SK-N-SH (cell line): ENCODE measurements around the gene TAF5. TPM values are rescaled to one million over a fixed set of nuclear protein-coding genes. Genes with fewer than 3 reads are reported as not detected.

ENCODE experiments used
- CTCF ChIA-PET: fragments of 300-600, 350-600 bp; formaldehyde crosslinking; extraction: SDS; loops from one replicate; lab custom pipeline; 2021; lab: Yijun Ruan, JAX
- POLR2A ChIA-PET: fragments of 350-600 bp; sonication (Branson Sonifier 250); formaldehyde crosslinking; extraction: SDS; loops from one replicate; lab custom pipeline; 2020; ENCODE audit warnings: antibody characterized with exemption, inconsistent platforms; lab: Yijun Ruan, JAX
- DNase-seq: peaks from one replicate; pipeline ENCODE4 v3.0.0; 2012
- H2AFZ ChIP-seq: fragments of 200-600 bp; sonication (generic); 2 replicates; pipeline ENCODE4 v1.8.1; 2016; ENCODE audit warnings: antibody characterized with exemption, mild to moderate bottlenecking, low read depth
- H3F3A ChIP-seq: fragments of 200-600 bp; sonication (generic); replicated peaks from 2 replicates; pipeline ENCODE3; 2016; ENCODE audit warnings: antibody characterized with exemption, mild to moderate bottlenecking; ENCODE audit not compliant: insufficient read depth
- H3K27ac ChIP-seq, 2 experiments: fragments of 200-500 bp in 1 of 2; fragments of 200-600 bp in 1 of 2; sonication (Bioruptor generic) in 1 of 2; sonication (generic), shearing (Covaris generic) in 1 of 2; 2 replicates each; pipeline versions ENCODE4 v1.5.1 to v1.6.1; 2014 to 2016; ENCODE audit warnings: low read depth in 2 of 2, inconsistent platforms in 1 of 2, low read length in 1 of 2, mild to moderate bottlenecking in 1 of 2, mixed read lengths in 1 of 2
- H3K27me3 ChIP-seq: fragments of 200-600 bp; sonication (generic), shearing (Covaris generic); 2 replicates; pipeline ENCODE4 v1.6.1; 2016; ENCODE audit warnings: mixed run types; ENCODE audit not compliant: insufficient read depth
- H3K36me3 ChIP-seq, 2 experiments: fragments of 200-500 bp in 1 of 2; fragments of 200-600 bp in 1 of 2; sonication (Bioruptor generic) in 1 of 2; sonication (generic) in 1 of 2; replicated peaks in 1 of 2; 2 replicates each; pipeline versions ENCODE3 to v1.5.1; 2014 to 2016; ENCODE audit warnings: low read length in 1 of 2, mild to moderate bottlenecking in 1 of 2; ENCODE audit not compliant: insufficient read depth in 2 of 2, control insufficient read depth in 1 of 2
- H3K4me1 ChIP-seq, 2 experiments: fragments of 200-500 bp in 1 of 2; fragments of 200-600 bp in 1 of 2; sonication (Bioruptor generic) in 1 of 2; sonication (generic), shearing (Covaris generic) in 1 of 2; 2 replicates each; pipeline versions ENCODE4 v1.5.1 to v1.6.1; 2014 to 2016; ENCODE audit warnings: low read depth in 1 of 2, low read length in 1 of 2, mixed run types in 1 of 2; ENCODE audit not compliant: insufficient read depth in 2 of 2, control insufficient read depth in 1 of 2
- H3K4me2 ChIP-seq: fragments of 200-600 bp; sonication (generic), shearing (Covaris generic); 2 replicates; pipeline ENCODE4 v1.6.1; 2017; ENCODE audit warnings: mixed run types
- H3K4me3 ChIP-seq, 2 experiments: fragments of 200-500 bp in 1 of 2; fragments of 200-600 bp in 1 of 2; sonication (Bioruptor generic) in 1 of 2; sonication (generic), shearing (Covaris generic) in 1 of 2; 2 replicates each; pipeline versions ENCODE4 v1.5.1 to v1.8.1; 2014 to 2016; ENCODE audit warnings: low read depth in 2 of 2, inconsistent platforms in 1 of 2, low read length in 1 of 2, mild to moderate bottlenecking in 1 of 2, mixed read lengths in 1 of 2, moderate library complexity in 1 of 2
- H3K79me2 ChIP-seq: fragments of 200-600 bp; sonication (generic); 2 replicates; pipeline ENCODE4 v1.8.1; 2017; ENCODE audit warnings: mild to moderate bottlenecking; ENCODE audit not compliant: insufficient read depth
- H3K9ac ChIP-seq: fragments of 200-600 bp; sonication (generic); 2 replicates; pipeline ENCODE4 v1.6.1; 2017; ENCODE audit warnings: mixed run types
- H3K9me2 ChIP-seq: fragments of 200-600 bp; sonication (generic); 2 replicates; pipeline ENCODE4 v1.6.1; 2017; ENCODE audit warnings: mixed run types
- H3K9me3 ChIP-seq: fragments of 200-600 bp; sonication (generic); 2 replicates; pipeline ENCODE4 v1.6.1; 2017; ENCODE audit warnings: mixed run types, mild to moderate bottlenecking, moderate library complexity
- H4K20me1 ChIP-seq: fragments of 200-600 bp; sonication (generic); 2 replicates; pipeline ENCODE4 v1.6.1; 2017; ENCODE audit warnings: mild to moderate bottlenecking, mixed run types; ENCODE audit not compliant: insufficient read depth
- EP300 ChIP-seq, 2 experiments: IDR thresholded peaks; 2 replicates each; pipeline versions ENCODE4 v1.4.0 to v1.6.1; 2012; ENCODE audit warnings: borderline replicate concordance in 1 of 2, low read depth in 1 of 2, low read length in 1 of 2
- EZH2phosphoT487 ChIP-seq: fragments of 200-600 bp; sonication (generic); IDR thresholded peaks from 2 replicates; pipeline ENCODE4 v1.6.1; 2017; ENCODE audit warnings: low read depth, mixed run types, mild to moderate bottlenecking, antibody characterized with exemption, moderate library complexity, borderline replicate concordance
- FOSL2 ChIP-seq: IDR thresholded peaks from 2 replicates; pipeline ENCODE4 v1.4.0; 2012; ENCODE audit warnings: low read depth, mild to moderate bottlenecking, moderate library complexity, borderline replicate concordance
- FOXJ3 ChIP-seq: sonication (generic); formaldehyde crosslinking; IDR thresholded peaks from 2 replicates; pipeline ENCODE4 v1.5.1; 2020; ENCODE audit warnings: mild to moderate bottlenecking, missing genetic modification reagents
- GABPA ChIP-seq: IDR thresholded peaks from 2 replicates; pipeline ENCODE4 v1.4.0; 2012; ENCODE audit warnings: low read depth, mild to moderate bottlenecking
- JUND ChIP-seq: IDR thresholded peaks from 2 replicates; pipeline ENCODE4 v1.4.0; 2012
- POLR2AphosphoS5 ChIP-seq: IDR thresholded peaks from 2 replicates; pipeline ENCODE4 v1.6.1; 2012; ENCODE audit warnings: low read depth, low read length
- RXRA ChIP-seq: IDR thresholded peaks from 2 replicates; pipeline ENCODE4 v1.4.0; 2012; ENCODE audit warnings: low read depth, mild to moderate bottlenecking, borderline replicate concordance
- SMC3 ChIP-seq: IDR thresholded peaks from 2 replicates; pipeline ENCODE4 v1.6.1; 2012; ENCODE audit warnings: low read depth, low read length, improper control_type of control experiment
- TEAD4 ChIP-seq: IDR thresholded peaks from 2 replicates; pipeline ENCODE4 v1.4.0; 2012; ENCODE audit warnings: mild to moderate bottlenecking, borderline replicate concordance; ENCODE audit not compliant: insufficient read depth
- YY1 ChIP-seq: IDR thresholded peaks from 2 replicates; pipeline ENCODE4 v1.4.0; 2012; ENCODE audit warnings: low read depth, mild to moderate bottlenecking
- WGBS: methylation state at CpG from one replicate; pipeline ENCODE4 v1.1.6; 2017; ENCODE audit warnings: low lambda C conversion rate; 5-methylcytosine and 5-hydroxymethylcytosine counted together
- polyA plus RNA-seq, 3 experiments: library from polyadenylated mRNA; depleted of rRNA; stranded (reverse); fragments of >200 nt; gene quantifications; 2 replicates each; pipeline ENCODE4 v1.2.3, GENCODE V29; 2012
- TF ChIP-seq, protein P1 (sequence below): fragments of 150-350 bp; IDR thresholded peaks from 2 replicates; pipeline ENCODE4 v1.6.1; 2016; ENCODE audit warnings: mild to moderate bottlenecking, low read depth, low read length
- TF ChIP-seq, protein P2 (sequence below): IDR thresholded peaks from 2 replicates; pipeline ENCODE4 v1.4.0; 2012; ENCODE audit warnings: low read depth
- TF ChIP-seq, protein P3 (sequence below): fragments of 200-600 bp; sonication (generic); IDR thresholded peaks from 2 replicates; pipeline ENCODE4 v1.6.1; 2017; ENCODE audit warnings: antibody characterized with exemption, mild to moderate bottlenecking, moderate library complexity

TAF5 gene
- polyA plus RNA-seq, 1 of the 3 experiments (the other 2 are of a cell fraction) = 1.3 TPM

DNA sequence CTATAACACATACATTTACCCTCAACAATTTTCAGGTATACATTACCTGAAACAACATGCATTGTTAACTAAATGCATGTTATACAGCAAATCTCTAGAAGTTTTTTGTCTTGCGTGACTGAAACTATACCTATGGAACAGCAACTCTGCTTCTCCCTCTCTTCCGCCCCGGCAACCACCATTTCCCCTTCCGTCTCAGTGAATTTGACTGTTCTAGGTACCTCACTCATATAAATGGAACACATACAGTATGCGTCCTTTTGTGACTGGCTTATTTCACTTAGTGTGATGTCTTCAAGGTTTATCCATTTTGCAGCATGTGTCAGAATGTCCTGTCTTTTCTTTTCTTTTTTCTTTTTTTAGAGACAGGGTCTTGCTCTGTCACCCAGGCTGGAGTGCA is 61.9 kb downstream of the TAF5 start (continued):
- TF ChIP-seq TEAD4 = no peak
- no peak for TF ChIP-seq JUND
- no peak for TF ChIP-seq POLR2AphosphoS5
- no peak for TF ChIP-seq SMC3

DNA sequence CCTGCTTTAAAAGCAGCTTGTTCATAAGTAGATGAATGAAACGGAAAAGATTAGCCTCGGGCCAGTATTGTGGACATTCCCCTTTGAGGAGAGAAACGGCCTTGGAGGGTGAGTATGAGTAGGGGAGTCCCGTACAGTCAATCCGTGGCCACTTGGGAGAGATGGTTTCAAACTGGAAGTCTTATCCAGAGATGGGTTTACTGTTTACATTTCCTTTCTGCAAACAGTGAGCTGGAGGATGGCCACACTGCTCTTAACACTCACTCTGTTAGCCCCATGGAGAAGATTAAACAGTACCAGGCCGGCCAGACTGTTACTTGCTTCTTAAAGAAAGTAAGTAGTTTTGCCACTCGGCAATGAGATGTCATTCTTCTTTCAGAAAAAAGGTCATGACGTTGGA is 64.1 kb downstream of the TAF5 start:
- DNase-seq = no peak
- TF ChIP-seq, protein P1, sequence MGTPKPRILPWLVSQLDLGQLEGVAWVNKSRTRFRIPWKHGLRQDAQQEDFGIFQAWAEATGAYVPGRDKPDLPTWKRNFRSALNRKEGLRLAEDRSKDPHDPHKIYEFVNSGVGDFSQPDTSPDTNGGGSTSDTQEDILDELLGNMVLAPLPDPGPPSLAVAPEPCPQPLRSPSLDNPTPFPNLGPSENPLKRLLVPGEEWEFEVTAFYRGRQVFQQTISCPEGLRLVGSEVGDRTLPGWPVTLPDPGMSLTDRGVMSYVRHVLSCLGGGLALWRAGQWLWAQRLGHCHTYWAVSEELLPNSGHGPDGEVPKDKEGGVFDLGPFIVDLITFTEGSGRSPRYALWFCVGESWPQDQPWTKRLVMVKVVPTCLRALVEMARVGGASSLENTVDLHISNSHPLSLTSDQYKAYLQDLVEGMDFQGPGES = no peak
- TF ChIP-seq EP300 (IDR thresholded peaks at IDR 0.05; ENCODE audit: borderline replicate concordance in 1 of 2, low read depth in 1 of 2, low read length in 1 of 2) = no peak
- TF ChIP-seq FOSL2 = no peak
- no peak for TF ChIP-seq EZH2phosphoT487
- TF ChIP-seq GABPA = no peak
- TF ChIP-seq, protein P2, sequence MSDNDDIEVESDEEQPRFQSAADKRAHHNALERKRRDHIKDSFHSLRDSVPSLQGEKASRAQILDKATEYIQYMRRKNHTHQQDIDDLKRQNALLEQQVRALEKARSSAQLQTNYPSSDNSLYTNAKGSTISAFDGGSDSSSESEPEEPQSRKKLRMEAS = no peak
- no peak for TF ChIP-seq FOXJ3 (CRISPR knock-in tag)
- TF ChIP-seq, protein P3, sequence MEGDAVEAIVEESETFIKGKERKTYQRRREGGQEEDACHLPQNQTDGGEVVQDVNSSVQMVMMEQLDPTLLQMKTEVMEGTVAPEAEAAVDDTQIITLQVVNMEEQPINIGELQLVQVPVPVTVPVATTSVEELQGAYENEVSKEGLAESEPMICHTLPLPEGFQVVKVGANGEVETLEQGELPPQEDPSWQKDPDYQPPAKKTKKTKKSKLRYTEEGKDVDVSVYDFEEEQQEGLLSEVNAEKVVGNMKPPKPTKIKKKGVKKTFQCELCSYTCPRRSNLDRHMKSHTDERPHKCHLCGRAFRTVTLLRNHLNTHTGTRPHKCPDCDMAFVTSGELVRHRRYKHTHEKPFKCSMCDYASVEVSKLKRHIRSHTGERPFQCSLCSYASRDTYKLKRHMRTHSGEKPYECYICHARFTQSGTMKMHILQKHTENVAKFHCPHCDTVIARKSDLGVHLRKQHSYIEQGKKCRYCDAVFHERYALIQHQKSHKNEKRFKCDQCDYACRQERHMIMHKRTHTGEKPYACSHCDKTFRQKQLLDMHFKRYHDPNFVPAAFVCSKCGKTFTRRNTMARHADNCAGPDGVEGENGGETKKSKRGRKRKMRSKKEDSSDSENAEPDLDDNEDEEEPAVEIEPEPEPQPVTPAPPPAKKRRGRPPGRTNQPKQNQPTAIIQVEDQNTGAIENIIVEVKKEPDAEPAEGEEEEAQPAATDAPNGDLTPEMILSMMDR = no peak
- TF ChIP-seq POLR2AphosphoS5 = no peak
- TF ChIP-seq YY1 = no peak
- TF ChIP-seq RXRA = no peak
- no peak for TF ChIP-seq TEAD4
- TF ChIP-seq, all 33 proteins: peak for 0
- Histone ChIP-seq H2AFZ (no peak overlapping the region), H3K4me3 (no peak overlapping the region), H3K27me3 (no peaks in the 10 kb centered on the region), H3K9me3 (no peaks in the 10 kb centered on the region), H3K9me2 (no peaks in the 10 kb centered on the region), H3K36me3 (peaks cover 74 to 78% of the 10 kb centered on the region in 2 experiments), H3K9ac (no peak overlapping the region), H3K27ac (no peak overlapping the region), H4K20me1 (no peaks in the 10 kb centered on the region), H3F3A (no peaks in the 10 kb centered on the region), H3K79me2 (no peaks in the 10 kb centered on the region), H3K4me2 (no peak overlapping the region), H3K4me1 (no peaks in the 10 kb centered on the region)
- POLR2A ChIA-PET = no interaction called here
- CTCF ChIA-PET = interaction anchor here (0.9 to 1.8 kb wide), 4 partner anchors 10 to 132 kb away, joined by 3 to 8 read pairs (median 3); no protein-coding TSS in a partner anchor
- WGBS = 86% methylated on average over 8 of the region's 8 CpGs
